Measurements from ENCODE around the gene PPWD1. TPM values are rescaled to one million over a fixed set of nuclear protein-coding genes. Genes with fewer than 3 reads are reported as not detected.

PPWD1 gene
- polyA plus RNA-seq, 1 of the 3 experiments (the other 2 are of a cell fraction), result 6.0 TPM

DNA sequence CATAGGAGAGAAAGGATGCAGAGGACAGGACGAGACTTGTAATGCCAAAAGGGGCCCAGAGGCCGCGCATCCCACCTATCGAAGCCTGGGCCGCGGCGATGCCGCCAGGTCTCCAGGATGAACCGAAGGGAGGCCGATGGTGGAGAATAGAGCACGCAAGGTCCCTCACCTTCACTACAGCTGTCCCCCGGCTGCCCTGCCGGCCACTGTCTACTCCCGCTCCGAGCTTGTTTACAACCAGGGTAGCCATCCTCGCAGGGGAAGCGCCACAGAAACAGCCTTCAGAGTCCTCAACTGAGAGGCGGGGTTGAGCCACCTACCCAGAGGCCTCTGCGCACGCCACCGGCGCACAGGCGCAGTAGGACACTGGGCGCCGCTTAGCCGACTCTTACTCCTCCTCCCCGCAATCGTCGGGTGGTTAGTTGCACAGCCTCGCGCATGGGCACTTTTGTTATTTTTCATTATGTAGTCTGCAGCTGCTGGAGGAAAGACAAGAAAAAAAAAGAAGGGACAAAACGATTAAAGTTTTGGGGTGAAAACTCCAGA is 61.0 kb downstream of the PPWD1 start, which contains the start of gene TRIM23:
Gene TRIM23 (minus strand): TSS at position 309 of the 546 bp plus-strand sequence. CDS start 59 bp downstream, at position 250.
- H3K4me1 ChIP-seq (ENCODE audit: control insufficient read depth in 1 of 2, insufficient read depth in 2 of 2, low read depth in 1 of 2, low read length in 1 of 2), result peaks cover 0 to 13% of the 10 kb centered on the region in 2 experiments; a peak in 2 of 4 replicates
- WGBS (ENCODE audit: low lambda C conversion rate), result under 1% methylated on average over 32 of the region's 32 CpGs
- H4K20me1 ChIP-seq (ENCODE audit: insufficient read depth), result no peaks in the 10 kb centered on the region; the same call in 1 of the 2 replicates
- peak within 1 kb of the TSS; percentile 77 for H3K9ac ChIP-seq
- H3K9me3 ChIP-seq, result no peaks in the 10 kb centered on the region
- H2AFZ ChIP-seq (ENCODE audit: low read depth), result peak within 1 kb of the TSS; percentile 82
- TF ChIP-seq SIN3A (IDR thresholded peaks at IDR 0.05; ENCODE audit: borderline replicate concordance, low read depth, low read length) (peak; percentile 84), TEAD4 (IDR thresholded peaks at IDR 0.05; ENCODE audit: borderline replicate concordance, insufficient read depth) (no peak), FOXM1 (IDR thresholded peaks at IDR 0.05; ENCODE audit: low read depth) (no peak), FOXJ3 (CRISPR knock-in tag; IDR thresholded peaks at IDR 0.05) (no peak), MEF2A (IDR thresholded peaks at IDR 0.05; ENCODE audit: borderline replicate concordance, low read depth) (no peak), GABPA (IDR thresholded peaks at IDR 0.05; ENCODE audit: low read depth) (no peak), RXRA (IDR thresholded peaks at IDR 0.05; ENCODE audit: borderline replicate concordance, low read depth) (no peak), NRF1 (IDR thresholded peaks at IDR 0.05; ENCODE audit: low read depth, low read length) (peak; percentile 95), ELF1 (IDR thresholded peaks at IDR 0.05) (no peak), FOSL2 (IDR thresholded peaks at IDR 0.05; ENCODE audit: borderline replicate concordance, low read depth) (no peak), TCF12 (IDR thresholded peaks at IDR 0.05) (no peak), RFX5 (IDR thresholded peaks at IDR 0.05; ENCODE audit: low read length) (no peak), SMC3 (IDR thresholded peaks at IDR 0.05; ENCODE audit: low read depth, low read length) (no peak), NFIC (IDR thresholded peaks at IDR 0.05; ENCODE audit: borderline replicate concordance) (no peak), MXI1 (IDR thresholded peaks at IDR 0.05; ENCODE audit: low read depth, low read length) (peak; percentile 61; the same call in 1 of the 2 replicates), TAF1 (IDR thresholded peaks at IDR 0.05; ENCODE audit: borderline replicate concordance, low read depth, low read length) (peak; percentile 59), YY1 (IDR thresholded peaks at IDR 0.05; ENCODE audit: low read depth) (no peak), POLR2AphosphoS5 (IDR thresholded peaks at IDR 0.05; ENCODE audit: low read depth, low read length) (peak; percentile 85), CHD2 (IDR thresholded peaks at IDR 0.05; ENCODE audit: low read length, partially characterized antibody) (no peak), RAD21 (IDR thresholded peaks at IDR 0.05; ENCODE audit: low read length) (no peak), EP300 (IDR thresholded peaks at IDR 0.05; ENCODE audit: borderline replicate concordance in 1 of 2, low read depth in 1 of 2, low read length in 1 of 2) (no peak), JUND (IDR thresholded peaks at IDR 0.05) (no peak)
- TF ChIP-seq, protein P1, sequence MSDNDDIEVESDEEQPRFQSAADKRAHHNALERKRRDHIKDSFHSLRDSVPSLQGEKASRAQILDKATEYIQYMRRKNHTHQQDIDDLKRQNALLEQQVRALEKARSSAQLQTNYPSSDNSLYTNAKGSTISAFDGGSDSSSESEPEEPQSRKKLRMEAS (IDR thresholded peaks at IDR 0.05; ENCODE audit: low read depth), result no peak
- TF ChIP-seq, protein P2, sequence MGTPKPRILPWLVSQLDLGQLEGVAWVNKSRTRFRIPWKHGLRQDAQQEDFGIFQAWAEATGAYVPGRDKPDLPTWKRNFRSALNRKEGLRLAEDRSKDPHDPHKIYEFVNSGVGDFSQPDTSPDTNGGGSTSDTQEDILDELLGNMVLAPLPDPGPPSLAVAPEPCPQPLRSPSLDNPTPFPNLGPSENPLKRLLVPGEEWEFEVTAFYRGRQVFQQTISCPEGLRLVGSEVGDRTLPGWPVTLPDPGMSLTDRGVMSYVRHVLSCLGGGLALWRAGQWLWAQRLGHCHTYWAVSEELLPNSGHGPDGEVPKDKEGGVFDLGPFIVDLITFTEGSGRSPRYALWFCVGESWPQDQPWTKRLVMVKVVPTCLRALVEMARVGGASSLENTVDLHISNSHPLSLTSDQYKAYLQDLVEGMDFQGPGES (IDR thresholded peaks at IDR 0.05; ENCODE audit: low read depth, low read length), result no peak
- TF ChIP-seq, protein P3, sequence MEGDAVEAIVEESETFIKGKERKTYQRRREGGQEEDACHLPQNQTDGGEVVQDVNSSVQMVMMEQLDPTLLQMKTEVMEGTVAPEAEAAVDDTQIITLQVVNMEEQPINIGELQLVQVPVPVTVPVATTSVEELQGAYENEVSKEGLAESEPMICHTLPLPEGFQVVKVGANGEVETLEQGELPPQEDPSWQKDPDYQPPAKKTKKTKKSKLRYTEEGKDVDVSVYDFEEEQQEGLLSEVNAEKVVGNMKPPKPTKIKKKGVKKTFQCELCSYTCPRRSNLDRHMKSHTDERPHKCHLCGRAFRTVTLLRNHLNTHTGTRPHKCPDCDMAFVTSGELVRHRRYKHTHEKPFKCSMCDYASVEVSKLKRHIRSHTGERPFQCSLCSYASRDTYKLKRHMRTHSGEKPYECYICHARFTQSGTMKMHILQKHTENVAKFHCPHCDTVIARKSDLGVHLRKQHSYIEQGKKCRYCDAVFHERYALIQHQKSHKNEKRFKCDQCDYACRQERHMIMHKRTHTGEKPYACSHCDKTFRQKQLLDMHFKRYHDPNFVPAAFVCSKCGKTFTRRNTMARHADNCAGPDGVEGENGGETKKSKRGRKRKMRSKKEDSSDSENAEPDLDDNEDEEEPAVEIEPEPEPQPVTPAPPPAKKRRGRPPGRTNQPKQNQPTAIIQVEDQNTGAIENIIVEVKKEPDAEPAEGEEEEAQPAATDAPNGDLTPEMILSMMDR (IDR thresholded peaks at IDR 0.05), result peak; percentile 15; the same call in 1 of the 2 replicates
- TF ChIP-seq, protein P4, sequence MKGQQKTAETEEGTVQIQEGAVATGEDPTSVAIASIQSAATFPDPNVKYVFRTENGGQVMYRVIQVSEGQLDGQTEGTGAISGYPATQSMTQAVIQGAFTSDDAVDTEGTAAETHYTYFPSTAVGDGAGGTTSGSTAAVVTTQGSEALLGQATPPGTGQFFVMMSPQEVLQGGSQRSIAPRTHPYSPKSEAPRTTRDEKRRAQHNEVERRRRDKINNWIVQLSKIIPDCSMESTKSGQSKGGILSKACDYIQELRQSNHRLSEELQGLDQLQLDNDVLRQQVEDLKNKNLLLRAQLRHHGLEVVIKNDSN (IDR thresholded peaks at IDR 0.05; ENCODE audit: borderline replicate concordance, low read depth), result no peak
- TF ChIP-seq, protein P5, sequence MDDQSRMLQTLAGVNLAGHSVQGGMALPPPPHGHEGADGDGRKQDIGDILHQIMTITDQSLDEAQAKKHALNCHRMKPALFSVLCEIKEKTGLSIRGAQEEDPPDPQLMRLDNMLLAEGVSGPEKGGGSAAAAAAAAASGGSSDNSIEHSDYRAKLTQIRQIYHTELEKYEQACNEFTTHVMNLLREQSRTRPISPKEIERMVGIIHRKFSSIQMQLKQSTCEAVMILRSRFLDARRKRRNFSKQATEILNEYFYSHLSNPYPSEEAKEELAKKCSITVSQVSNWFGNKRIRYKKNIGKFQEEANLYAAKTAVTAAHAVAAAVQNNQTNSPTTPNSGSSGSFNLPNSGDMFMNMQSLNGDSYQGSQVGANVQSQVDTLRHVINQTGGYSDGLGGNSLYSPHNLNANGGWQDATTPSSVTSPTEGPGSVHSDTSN (IDR thresholded peaks at IDR 0.05), result no peak
- CTCF ChIA-PET, result interaction anchor here (0.6 to 1.3 kb wide), 3 partner anchors 12 to 569 kb away, joined by 3 read pairs; no protein-coding TSS in a partner anchor
- peaks cover 4 to 10% of the 10 kb centered on the region in 2 experiments for H3K36me3 ChIP-seq (replicated peaks in 1 of 2; ENCODE audit: control insufficient read depth in 1 of 2, insufficient read depth in 2 of 2, low read length in 1 of 2)
- H3K4me3 ChIP-seq (ENCODE audit: low read depth in 2 of 2, low read length in 1 of 2), result peak within 1 kb of the TSS; percentile 78 to 97
- POLR2A ChIA-PET, result interaction anchor here (0.6 to 1.0 kb wide), 3 partner anchors 60 to 516 kb away, joined by 3 to 4 read pairs (median 4); partner anchors contain the start of gene PPWD1
- peak within 1 kb of the TSS; percentile 89 for H3K4me2 ChIP-seq
- H3K79me2 ChIP-seq (ENCODE audit: insufficient read depth), result peaks cover 92% of the 10 kb centered on the region
- DNase-seq, result peak; percentile 86
- no peaks in the 10 kb centered on the region for H3F3A ChIP-seq (replicated peaks; ENCODE audit: insufficient read depth)
- H3K27ac ChIP-seq (ENCODE audit: low read depth in 2 of 2, low read length in 1 of 2), result peak within 1 kb of the TSS; percentile 90 to 96
- no peaks in the 10 kb centered on the region for H3K27me3 ChIP-seq (ENCODE audit: insufficient read depth)
- no peaks in the 10 kb centered on the region for H3K9me2 ChIP-seq
